GM21717 (cell line): Measurements from ENCODE around the gene RNF8.
"Not testable (repeated sequence)": the region's sequence is repeated elsewhere in the genome, so short reads cannot be mapped to it uniquely, and the experiment has no call there.

ENCODE experiments used
- ATAC-seq: cut with Tn5 transposase; IDR thresholded peaks from one replicate; pipeline ENCODE4 v1.9.1; 2021; ENCODE audit warnings: mild to moderate bottlenecking, moderate library complexity; ENCODE audit not compliant: unreplicated experiment

RNF8 gene

GRCh38 chr6:37321101-37321500 lies 32.7 kb upstream of the RNF8 start:
- ATAC-seq: no peak

GRCh38 chr6:37321516-37322415 lies 32.0 kb upstream of the RNF8 start:
- ATAC-seq: no peak

DNA sequence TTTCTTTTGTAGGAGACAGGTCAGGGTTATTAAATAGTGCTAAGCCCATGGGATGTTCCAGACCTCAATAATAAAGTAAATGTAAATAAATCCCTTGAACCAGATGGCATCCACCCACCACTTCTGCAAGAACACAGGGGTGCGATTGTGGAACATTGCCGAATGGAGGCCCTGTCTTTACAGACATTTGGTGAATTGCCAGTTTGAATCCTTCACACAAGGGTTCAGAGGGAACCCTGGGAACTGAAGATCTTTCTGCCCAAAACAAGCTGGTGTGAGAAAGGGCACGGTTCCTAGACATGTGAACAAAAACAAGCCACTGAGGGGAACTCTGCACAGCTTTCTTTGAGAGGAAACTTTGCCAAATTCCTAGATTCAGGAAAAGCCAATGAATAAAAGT lies 30.2 kb upstream of the RNF8 start:
- no peak for ATAC-seq

DNA sequence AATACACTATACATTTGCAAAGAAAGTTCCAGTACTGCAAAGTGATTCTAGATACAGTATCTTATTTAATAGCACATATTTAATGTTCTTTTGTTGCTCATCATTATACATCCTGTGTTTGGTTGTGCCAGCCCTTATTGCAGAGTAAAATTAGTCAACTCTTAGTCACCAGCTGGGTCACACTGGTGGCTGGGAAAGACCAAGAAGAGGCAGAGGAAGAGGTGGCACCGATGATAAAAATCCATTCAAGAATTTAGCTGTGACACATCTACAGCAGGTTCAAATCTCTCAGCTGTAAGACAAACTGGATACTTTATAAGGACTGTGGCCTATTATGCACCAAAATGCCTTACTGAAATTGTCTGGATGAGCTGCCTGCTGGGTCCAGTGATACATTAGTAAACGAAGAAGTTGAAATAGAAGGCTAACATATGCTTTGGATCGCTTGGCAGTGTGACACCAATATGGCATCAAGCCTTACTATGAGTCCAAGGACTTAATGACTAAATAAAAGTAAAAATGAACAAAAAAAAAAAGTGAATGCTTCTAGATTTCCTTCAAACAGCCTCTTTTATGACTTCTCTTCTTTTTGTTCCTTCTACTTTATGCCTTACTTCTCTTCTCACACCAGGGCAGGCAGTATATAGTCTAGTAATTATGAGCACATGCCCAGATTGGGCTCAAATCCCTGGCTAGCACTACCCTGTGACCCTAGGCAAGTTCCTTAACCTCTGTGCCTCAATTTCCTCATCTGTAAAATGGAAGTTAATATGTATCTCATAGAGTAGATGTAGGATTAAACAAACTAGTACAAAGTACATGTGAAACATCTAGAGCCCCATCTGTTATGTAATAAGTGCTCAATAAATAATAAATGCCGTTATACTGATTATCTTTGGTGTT lies 29.4 kb upstream of the RNF8 start:
- ATAC-seq: no peak

- ATAC-seq: not testable (repeated sequence)
These were observed 23.4 kb upstream of the RNF8 start for GRCh38 chr6:37330345-37330744.

- no peak for ATAC-seq
These were observed 22.7 kb upstream of the RNF8 start for GRCh38 chr6:37331047-37331446.

GRCh38 chr6:37332894-37333293 lies 20.9 kb upstream of the RNF8 start:
- no peak for ATAC-seq

GRCh38 chr6:37334047-37334446 lies 19.7 kb upstream of the RNF8 start:
- no peak for ATAC-seq

DNA sequence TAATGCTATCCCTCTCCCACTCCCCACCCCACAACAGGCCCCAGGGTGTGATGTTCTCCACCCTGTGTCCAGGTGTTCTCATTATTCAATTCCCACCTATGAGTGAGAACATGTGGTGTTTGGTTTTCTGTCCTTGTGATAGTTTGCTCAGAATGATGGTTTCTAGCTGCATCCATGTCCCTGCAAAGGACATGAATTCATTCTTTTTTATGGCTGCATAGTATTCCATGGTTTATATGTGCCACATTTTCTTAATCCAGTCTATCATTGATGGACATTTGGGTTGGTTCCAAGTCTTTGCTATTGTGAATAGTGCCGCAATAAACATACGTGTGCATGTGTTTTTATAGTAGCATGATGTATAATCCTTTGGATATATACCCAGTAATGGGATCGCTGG lies 15.5 kb upstream of the RNF8 start:
- not testable (repeated sequence) for ATAC-seq

GRCh38 chr6:37338745-37339255 lies 15.0 kb upstream of the RNF8 start:
- ATAC-seq: no peak

GRCh38 chr6:37339741-37340638 lies 13.8 kb upstream of the RNF8 start:
- no peak for ATAC-seq

- ATAC-seq: no peak
These were observed 13.2 kb upstream of the RNF8 start for GRCh38 chr6:37340639-37340943.

GRCh38 chr6:37343248-37343647 lies 10.5 kb upstream of the RNF8 start:
- ATAC-seq: no peak

GRCh38 chr6:37344308-37344707 lies 9.5 kb upstream of the RNF8 start:
- no peak for ATAC-seq

DNA sequence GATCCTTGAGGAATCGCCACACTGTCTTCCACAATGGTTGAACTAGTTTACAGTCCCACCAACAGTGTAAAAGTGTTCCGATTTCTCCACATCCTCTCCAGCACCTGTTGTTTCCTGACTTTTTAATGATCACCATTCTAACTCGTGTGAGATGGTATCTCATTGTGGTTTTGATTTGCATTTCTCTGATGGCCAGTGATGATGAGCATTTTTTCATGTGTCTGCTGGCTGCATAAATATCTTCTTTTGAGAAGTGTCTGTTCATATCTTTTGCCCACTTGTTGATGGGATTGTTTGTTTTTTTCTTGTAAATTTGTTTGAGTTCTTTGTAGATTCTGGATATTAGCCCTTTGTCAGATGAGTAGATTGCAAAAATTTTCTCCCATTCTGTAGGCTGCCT lies 8.0 kb upstream of the RNF8 start:
- not testable (repeated sequence) for ATAC-seq

DNA sequence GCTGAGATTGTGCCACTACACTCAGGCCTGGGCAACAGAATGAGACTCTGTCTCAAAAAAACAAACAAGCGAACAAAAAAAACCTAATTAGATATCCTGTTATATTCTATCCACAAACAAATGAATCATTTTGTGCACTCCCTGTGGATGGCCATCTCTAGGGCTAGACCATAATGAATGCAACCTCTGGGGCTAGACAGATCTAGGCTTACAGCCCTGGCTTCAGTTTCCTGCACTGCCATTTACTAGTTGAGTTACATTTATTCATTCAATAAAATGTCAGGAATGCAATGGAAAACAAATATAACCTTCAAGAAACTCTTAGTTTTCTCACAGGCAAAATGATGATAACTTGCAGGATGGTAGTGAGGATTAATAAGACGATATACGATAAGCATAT lies 6.6 kb upstream of the RNF8 start:
- ATAC-seq: no peak

- no peak for ATAC-seq
These were observed 6.1 kb upstream of the RNF8 start for GRCh38 chr6:37347670-37348111.

DNA sequence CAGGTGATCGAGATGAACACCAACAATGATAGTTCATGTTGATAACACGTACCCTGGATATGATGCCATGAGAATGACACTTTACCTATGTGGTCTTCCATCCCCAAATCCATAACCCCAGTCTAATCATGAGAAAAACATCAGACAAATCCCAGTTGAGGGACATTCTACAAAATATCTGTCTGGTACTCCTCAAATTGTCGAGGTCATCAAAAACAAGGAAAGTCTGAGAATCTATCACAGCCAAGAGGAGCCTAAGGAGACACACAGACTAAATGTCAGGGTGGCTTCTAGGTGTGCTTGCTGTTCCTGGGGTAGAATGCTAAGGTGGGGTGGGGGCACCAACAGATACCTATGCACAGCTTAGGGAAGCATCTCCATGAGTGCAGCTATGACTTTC lies 2.8 kb upstream of the RNF8 start:
- ATAC-seq: no peak

DNA sequence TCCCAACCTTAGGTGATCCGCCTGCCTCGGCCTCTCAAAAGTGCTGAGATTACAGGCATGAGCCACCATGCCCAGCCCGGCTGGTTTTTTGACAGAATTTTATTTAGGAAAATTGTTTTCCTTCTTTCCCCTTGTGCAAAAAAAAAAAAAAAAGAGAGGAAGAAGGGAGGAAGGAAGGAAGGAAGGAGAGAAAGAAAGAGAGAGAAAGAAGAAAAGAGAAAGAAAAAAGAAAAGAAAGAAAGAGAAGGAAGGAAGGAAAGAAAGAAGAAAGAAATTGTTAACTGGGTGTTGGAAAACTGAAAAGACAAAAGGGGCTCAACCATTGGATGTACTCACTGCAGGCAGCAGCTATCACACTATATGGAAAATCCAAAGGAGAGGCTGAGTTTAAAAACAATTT lies 1.4 kb upstream of the RNF8 start:
- no peak for ATAC-seq

- ATAC-seq: peak; percentile 12
These were observed 972 bp downstream of the RNF8 start for GRCh38 chr6:37354526-37355384.
